NCI-H146 (cell line): ENCODE measurements around the gene EFCAB6.

Source experiments
- DNase-seq: peaks from one replicate; lab custom pipeline; 2025; lab: John Stamatoyannopoulos, UW

The EFCAB6 gene

GRCh38 chr22:43550024-43550620 is 262.0 kb downstream of the EFCAB6 start:
- no peak for DNase-seq

DNA sequence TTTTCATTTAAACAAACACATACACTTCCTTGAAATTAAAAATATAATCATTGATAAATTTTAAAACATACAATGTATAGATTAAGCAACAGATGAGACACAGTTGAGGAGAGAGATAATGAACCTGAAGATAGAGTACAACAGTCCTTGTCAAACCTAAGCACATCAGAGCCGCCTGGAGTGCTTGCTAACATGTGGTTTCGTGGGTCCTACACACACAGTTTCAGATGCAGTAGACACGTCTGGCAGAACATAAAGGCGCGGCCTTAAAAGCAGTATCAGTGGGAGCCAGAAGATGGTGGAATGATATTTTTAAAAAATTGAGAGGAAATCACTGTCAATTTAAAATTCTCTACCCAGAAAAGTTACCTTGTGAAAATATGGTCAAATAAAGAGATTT is 265.9 kb downstream of the EFCAB6 start:
- DNase-seq, result no peak

DNA sequence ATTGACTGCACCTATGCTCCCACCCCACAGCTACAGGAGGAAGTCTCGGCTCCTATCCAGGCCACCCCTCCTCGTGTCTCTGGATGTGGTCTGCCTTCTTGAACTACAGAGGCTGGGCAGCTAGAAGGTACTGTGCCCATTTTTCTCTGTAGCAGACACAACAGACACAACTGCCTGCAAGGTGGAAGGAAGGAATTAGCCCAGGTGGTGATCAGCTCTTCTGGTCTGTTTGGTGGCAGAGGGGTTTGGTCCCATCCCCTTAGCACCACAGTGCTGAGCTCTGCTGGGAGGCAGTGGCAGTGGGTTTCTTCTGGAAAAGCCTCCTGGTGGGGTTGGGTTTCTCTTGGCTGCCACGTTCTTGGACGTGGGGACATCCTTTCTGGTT is 267.8 kb downstream of the EFCAB6 start:
- DNase-seq, result no peak

- DNase-seq, result no peak
These were observed 268.4 kb downstream of the EFCAB6 start for GRCh38 chr22:43543522-43544288.

GRCh38 chr22:43542681-43543521 is 269.2 kb downstream of the EFCAB6 start:
- no peak for DNase-seq

DNA sequence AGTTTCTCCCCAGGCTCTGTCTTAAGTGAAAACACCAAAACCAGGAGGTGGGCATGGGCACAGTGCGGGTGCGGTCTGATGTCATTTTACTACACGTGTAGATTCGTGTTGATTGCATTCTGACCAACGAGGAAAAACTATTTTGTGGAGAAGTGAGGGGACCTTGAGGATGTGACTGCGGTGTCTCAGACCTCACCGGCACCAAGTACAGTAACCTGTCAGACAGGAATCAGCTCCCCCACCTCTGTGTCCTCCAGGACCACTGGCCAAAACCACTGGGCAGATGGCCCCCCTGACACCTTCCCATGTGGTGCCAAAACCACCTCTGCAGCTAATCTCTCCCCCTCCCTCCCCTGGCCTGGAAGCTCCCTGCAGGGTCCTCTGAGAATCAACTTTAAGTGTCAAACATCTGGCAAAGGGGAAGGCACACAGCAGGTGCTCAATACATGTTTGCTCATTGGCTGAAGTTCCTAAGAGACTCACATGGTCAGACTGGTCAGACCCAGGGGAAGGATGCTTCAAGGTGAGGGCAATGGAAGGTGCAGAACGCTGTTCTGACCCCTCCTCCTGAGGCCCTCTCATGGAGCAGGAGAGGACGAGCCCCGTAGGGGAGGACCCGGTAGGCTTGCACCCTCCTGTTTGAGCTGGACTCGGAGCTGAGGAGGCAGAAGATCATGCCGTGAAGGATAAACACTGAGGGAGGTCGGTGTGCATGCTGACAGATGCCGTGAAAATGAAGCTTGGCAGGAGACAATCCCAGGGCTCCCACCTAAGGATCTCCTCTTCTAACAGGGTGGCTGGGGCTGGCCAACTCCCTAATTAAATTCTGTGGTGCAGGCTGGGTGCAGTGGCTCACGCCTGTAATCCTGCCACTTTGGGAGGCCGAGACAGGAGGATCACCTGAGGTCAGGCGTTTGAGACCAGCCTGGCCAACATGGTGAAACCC is 270.4 kb downstream of the EFCAB6 start:
- no peak for DNase-seq

GRCh38 chr22:43541022-43541421 is 271.1 kb downstream of the EFCAB6 start:
- DNase-seq, result no peak

GRCh38 chr22:43540529-43540923 is 271.6 kb downstream of the EFCAB6 start:
- peak; percentile 31 for DNase-seq

- DNase-seq, result no peak
These were observed 272.3 kb downstream of the EFCAB6 start for GRCh38 chr22:43539572-43540528.

GRCh38 chr22:43537019-43537585 is 275.0 kb downstream of the EFCAB6 start:
- no peak for DNase-seq

DNA sequence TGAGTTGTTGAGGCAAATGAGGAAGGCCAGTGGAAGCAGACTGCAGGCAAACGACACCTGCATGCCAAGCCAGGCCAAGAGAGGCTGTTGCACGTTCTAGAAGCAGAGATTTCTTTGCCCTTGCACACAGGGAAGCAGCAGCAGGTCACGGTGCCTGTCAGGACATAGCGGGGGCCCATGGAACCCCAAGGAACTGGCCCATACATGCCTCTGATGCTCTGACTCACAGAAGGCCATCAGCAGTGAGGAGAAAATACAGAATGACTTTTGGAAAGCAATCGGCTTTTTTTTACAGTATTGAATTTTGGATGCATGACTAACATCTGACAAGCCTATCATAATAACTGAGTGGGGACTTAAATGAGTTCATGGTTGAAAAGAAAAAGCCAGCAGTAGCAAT is 276.4 kb downstream of the EFCAB6 start:
- DNase-seq, result no peak

DNA sequence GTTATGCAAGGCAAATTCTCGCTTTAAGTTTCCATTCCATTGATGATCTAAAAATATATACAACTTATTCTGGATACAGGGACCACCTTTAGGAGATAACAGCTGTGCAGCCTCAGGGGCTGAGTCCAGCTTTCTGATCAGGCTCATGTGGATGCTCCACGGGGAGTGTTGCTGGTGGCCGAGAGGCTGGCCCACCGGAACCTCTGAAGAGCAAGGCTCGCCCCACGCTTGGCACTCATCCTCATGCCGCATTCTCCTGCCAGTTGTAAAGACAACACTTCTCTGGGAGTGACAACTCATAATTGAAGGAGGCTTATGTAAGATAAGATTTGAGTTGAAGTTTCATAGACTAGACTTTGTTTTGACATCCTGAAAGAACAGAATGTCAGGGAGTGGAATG is 276.8 kb downstream of the EFCAB6 start:
- DNase-seq, result no peak

DNA sequence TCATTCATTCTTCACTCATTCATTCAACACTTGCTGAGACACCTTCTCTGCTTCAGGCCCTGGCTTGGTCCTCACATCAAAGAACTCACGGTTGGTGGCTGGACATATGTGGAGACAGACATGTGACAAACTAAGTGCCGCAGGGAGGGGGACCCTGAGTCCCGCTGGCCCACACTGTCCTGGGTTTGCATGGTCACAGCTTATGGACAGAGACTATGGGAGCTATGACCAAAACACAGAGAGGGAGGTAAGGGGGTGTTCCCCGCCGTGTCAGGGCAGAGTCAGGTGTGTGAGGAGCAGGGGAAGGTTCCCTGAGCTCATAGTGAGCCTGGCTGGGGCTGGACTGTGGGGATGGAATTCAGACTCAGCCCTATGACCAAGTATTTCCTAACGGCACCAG is 277.2 kb downstream of the EFCAB6 start:
- DNase-seq, result no peak

GRCh38 chr22:43533656-43534428 is 278.3 kb downstream of the EFCAB6 start:
- DNase-seq, result no peak

GRCh38 chr22:43533156-43533530 is 279.0 kb downstream of the EFCAB6 start:
- DNase-seq, result no peak

DNA sequence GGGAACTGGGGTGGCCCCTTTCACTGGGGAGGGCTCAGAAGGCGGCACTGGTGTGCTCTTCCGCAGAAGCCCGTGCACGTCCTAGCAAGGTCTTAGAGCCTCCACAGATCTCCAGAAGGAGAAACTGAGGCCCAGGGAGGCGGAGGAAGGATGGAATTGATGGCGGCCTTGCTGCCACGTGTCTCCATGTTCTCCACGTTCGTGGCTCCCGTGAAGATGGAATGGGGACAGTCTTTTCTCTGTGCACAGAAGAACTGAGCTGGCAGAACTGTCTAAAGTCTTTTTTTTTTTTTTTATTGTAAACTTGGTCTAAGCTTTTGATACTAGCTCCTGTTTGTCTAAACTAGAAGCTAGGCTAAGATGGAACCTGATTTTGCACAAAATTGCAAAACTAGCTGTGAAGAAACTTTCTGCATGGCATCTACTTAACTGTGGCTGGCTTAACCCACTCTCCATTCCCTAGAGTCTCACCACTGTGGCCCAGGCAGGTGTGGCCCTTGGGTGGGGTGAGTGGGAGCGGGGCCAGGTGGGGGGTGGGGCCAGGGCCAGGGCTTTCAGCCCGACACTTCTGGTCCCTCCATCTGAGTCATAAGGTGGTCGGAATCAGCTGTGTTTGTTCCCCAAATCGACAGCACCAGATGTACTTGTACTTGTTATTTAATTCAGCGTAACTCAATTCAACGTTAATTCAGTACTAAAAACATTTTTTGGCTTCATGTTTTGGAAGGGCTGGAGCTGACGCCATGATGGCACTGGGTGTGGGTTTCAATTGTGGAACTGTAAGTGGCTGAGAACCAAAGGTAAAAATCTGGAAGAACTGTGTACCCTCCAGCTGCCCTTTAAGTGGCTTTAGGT is 279.6 kb downstream of the EFCAB6 start:
- DNase-seq, result no peak

DNA sequence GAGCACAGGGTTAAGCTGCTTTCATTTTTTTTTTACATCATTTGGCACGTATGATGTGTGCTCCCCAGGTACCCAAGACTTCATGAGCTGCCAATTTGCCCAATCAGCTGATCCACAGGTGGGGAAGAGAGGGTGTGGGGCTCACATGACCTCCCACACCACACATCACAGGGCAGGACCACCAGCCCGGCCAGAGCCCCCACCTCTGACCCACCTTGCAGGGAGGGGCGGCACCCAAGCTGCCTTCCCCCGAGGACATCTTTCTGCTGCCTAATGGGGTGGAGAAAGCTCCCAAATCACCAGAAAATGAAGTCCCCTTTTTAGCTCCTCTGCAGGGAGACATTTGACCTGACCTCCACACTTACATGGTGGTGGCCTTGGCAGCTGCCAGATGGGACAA is 280.5 kb downstream of the EFCAB6 start:
- DNase-seq, result no peak

DNA sequence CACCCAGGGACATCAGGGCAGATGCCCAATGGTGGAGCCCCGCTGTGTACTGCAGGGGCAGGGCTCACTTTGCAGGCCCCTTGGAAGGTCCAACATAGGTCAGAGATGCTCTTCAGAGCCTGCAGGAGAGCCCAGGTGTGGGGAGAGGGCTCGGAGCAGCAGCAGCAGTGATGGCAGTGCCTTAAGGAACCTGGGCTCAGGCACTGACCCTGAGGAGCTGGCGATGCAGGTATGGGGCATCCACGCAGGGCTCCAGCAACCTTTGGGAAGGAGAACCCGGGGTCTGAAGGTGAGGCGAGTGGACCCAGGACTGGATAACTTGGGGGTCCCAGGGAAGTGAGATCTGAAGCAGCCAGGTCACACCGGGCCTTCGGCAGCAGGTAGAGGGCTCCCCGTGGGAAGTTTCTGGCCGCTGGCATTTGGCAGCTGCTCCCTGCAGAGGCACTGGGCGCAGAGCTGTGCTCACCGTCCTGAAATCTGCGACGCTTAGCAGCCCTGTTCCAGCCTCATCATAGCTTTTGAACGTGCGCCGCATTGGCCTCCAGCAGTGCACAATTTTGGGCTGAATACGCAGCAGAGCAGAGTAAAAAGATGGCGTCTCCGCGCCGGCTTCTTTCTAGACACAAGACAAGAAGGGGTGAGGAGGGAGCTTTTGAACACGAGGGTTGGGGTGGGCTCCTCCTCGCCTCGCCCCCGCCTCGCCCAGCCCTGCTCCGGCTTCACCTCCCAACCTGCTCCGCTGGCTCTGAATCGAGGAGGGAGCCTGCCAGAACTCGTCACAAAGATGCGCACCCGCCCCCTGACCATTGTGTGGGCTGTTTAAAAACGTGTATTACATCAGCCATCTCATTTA is 281.5 kb downstream of the EFCAB6 start:
- DNase-seq, result peak; percentile 10
